Upper lobe of left lung (tissue), 6 donors: ENCODE results near the gene RFESD. TPM values are rescaled to one million over a fixed set of nuclear protein-coding genes. Genes with fewer than 3 reads are reported as not detected.

Experiments
- ATAC-seq, 2 donors: fragments of 200-7000 bp; cut with Tn5 transposase; one replicate each; pipeline ENCODE4 v1.9.1; 2022; ENCODE audit warnings: mild to moderate bottlenecking in 2 of 2, moderate library complexity in 2 of 2; ENCODE audit not compliant: low FRiP score in 2 of 2
- DNase-seq, 2 donors: peaks; one replicate each; pipeline ENCODE4 v3.0.0-alpha.2; 2019 to 2020
- H3K27ac ChIP-seq, 4 donors: fragments of 200-600 bp; sonication (generic); one replicate each; pipeline ENCODE4 v1.5.1; 2016 to 2019
- H3K27me3 ChIP-seq, 4 donors: fragments of 200-600 bp; sonication (generic); one replicate each; pipeline ENCODE4 v1.5.1; 2017 to 2019
- H3K36me3 ChIP-seq, 4 donors: fragments of 200-600 bp; sonication (generic); one replicate each; pipeline ENCODE4 v1.5.1; 2016 to 2019
- H3K4me1 ChIP-seq, 4 donors: fragments of 200-600 bp; sonication (generic); one replicate each; pipeline ENCODE4 v1.5.1; 2018 to 2019
- H3K4me3 ChIP-seq, 4 donors: fragments of 200-600 bp; sonication (generic); one replicate each; pipeline ENCODE4 v1.5.1; 2017 to 2019; ENCODE audit warnings: mild to moderate bottlenecking in 2 of 4, moderate library complexity in 1 of 4
- H3K9me3 ChIP-seq, 4 donors: fragments of 200-600 bp; sonication (generic); one replicate each; pipeline ENCODE4 v1.5.1; 2018 to 2019
- CTCF ChIP-seq, 6 experiments: fragments of 450-650 bp in 4 of 6; fragments of 200-600 bp in 2 of 6; sonication (generic) in 2 of 6; IDR thresholded peaks; one replicate each; pipeline ENCODE4 v1.5.1; 2016 to 2019; ENCODE audit warnings: antibody characterized with exemption in 6 of 6
- EP300 ChIP-seq, 4 donors: sonication (generic); formaldehyde crosslinking; IDR thresholded peaks; one replicate each; pipeline ENCODE4 v1.5.1; 2017; ENCODE audit warnings: antibody characterized with exemption in 4 of 4, control low read depth in 2 of 4
- POLR2A ChIP-seq, 4 donors: fragments of 450-650 bp; IDR thresholded peaks; one replicate each; pipeline ENCODE4 v1.5.1; 2016 to 2017; ENCODE audit warnings: antibody characterized with exemption in 4 of 4, mild to moderate bottlenecking in 2 of 4
- POLR2AphosphoS5 ChIP-seq, 2 donors: sonication (generic); formaldehyde crosslinking; IDR thresholded peaks; one replicate each; pipeline ENCODE4 v1.5.1; 2017; ENCODE audit warnings: antibody characterized with exemption in 2 of 2
- WGBS, 2 donors: methylation state at CpG; one replicate each; pipeline ENCODE4 v1.1.5; 2017 to 2018; 5-methylcytosine and 5-hydroxymethylcytosine counted together
- total RNA-seq, 6 donors: library from RNA; depleted of rRNA in 4 of 6; stranded (reverse); fragments of >200 nt in 4 of 6; gene quantifications; one replicate each; pipeline versions ENCODE4 v1.1.0 to v1.2.1, GENCODE V29; 2016 to 2021
- donor health status: DM: no; HTN: no; CAD: no; lungs with moderate emphysema.
- donor health status: DM: no; HTN: yes; CAD: no; lungs with severe emphysema.

RFESD gene
- total RNA-seq, 6 donors from 2014 or later: 1.0 to 6.8 (median 1.8) TPM

DNA sequence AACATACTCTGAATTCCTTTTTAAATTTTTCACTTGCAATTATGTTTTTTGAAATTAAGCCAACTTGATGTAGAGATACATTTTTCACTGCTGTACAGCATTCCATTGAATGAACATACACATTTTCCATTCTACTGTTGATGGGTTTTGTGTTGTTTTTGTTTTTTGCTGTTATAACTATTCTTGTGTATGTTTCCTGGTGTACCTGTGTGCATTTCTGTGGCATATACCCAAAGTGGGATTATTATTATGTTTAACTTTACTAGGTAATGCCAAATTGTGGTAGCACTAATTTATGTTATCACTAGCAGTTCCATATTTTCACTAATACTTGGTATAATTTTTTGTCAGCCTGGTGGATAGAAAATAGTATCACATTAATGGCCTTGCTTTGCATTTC is 2.7 kb downstream of the RFESD start:
- Histone ChIP-seq H3K4me3 (no peak overlapping the region), H3K9me3 (no peaks in the 10 kb centered on the region), H3K4me1 (peaks cover 3 to 21% (median 10%) of the 10 kb centered on the region in 4 donors), H3K27ac (no peak overlapping the region), H3K27me3 (no peaks in the 10 kb centered on the region), H3K36me3 (no peaks in the 10 kb centered on the region)
- TF ChIP-seq EP300 (IDR thresholded peaks at IDR 0.05) (no peak), POLR2AphosphoS5 (IDR thresholded peaks at IDR 0.05) (no peak), POLR2A (IDR thresholded peaks at IDR 0.05) (no peak), CTCF (IDR thresholded peaks at IDR 0.05) (no peak)
- no peak for DNase-seq
- ATAC-seq: no peak

DNA sequence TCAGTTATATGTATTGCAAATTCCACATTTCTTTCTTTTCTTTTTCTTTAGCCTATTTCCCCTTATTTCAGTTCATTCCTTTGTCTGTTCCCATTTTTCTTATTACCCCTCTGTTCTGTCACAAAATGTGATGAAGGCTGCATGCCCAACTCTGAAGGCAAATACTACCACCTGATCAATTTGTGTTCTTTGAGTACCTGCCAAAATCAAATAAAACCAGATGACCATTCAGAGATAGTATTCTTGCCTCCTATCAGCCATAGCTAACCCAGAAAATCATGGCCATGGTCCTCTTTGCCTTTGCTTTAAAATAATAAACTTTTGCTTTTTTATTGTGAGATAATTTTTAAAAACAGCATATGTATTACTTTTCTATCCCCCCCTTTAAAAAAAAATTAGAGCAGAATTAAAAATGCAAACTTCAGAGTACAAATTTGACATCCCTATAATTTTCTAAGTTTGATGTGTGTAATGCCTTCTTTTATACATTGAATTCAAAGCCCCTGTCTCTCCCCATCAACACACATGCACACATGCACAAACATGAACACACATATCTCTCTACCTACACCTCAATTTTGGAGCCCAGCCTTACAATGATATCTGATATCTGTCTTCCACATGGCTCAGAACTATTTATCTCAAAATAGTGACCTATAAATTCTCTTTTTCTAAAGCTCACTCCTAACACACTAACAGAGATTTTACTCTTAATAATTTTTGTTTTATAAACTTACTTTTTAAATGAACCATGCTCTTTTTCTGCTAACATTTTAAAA is 3.5 kb downstream of the RFESD start:
- H3K36me3 ChIP-seq: no peaks in the 10 kb centered on the region
- TF ChIP-seq POLR2A (IDR thresholded peaks at IDR 0.05): no peak
- TF ChIP-seq CTCF (IDR thresholded peaks at IDR 0.05): no peak
- no peak for TF ChIP-seq EP300 (IDR thresholded peaks at IDR 0.05)
- no peak for TF ChIP-seq POLR2AphosphoS5 (IDR thresholded peaks at IDR 0.05)
- no peak for ATAC-seq
- H3K4me3 ChIP-seq: no peak overlapping the region
- peaks cover 3 to 17% (median 10%) of the 10 kb centered on the region in 4 donors for H3K4me1 ChIP-seq
- DNase-seq: no peak
- H3K27me3 ChIP-seq: no peaks in the 10 kb centered on the region
- no peak overlapping the region for H3K27ac ChIP-seq
- no peaks in the 10 kb centered on the region for H3K9me3 ChIP-seq

DNA sequence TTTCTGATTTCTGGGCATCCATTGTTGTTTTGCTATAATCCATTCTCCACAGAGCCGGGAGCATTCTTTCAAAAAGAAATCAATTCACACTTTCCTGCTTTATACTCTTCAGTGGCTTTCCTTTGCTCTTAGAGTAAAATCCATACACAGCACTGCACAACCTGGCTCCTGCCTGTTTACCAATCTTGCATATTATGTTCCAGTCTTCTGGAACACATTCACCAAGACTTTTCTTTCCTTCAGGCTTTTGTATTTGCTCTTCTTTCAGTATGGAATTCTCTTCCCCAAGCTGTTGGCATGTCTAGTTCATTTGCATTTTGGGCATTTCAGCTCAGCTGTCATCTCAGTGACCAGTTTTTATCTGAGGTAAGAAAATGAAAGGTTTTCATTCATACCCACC is 6.3 kb downstream of the RFESD start:
- 94 to 100% methylated on average over 1 of the region's 1 CpG for WGBS, 2 donors
- peaks cover 0 to 7% (median under 1%) of the 10 kb centered on the region in 4 donors for H3K4me1 ChIP-seq
- H3K27me3 ChIP-seq: no peaks in the 10 kb centered on the region
- no peak overlapping the region for H3K27ac ChIP-seq
- H3K9me3 ChIP-seq: no peaks in the 10 kb centered on the region
- ATAC-seq (no peak), DNase-seq (no peak)
- no peaks in the 10 kb centered on the region for H3K36me3 ChIP-seq
- TF ChIP-seq POLR2A (IDR thresholded peaks at IDR 0.05) (no peak), POLR2AphosphoS5 (IDR thresholded peaks at IDR 0.05) (no peak), EP300 (IDR thresholded peaks at IDR 0.05) (no peak), CTCF (IDR thresholded peaks at IDR 0.05) (no peak)
- no peak overlapping the region for H3K4me3 ChIP-seq

DNA sequence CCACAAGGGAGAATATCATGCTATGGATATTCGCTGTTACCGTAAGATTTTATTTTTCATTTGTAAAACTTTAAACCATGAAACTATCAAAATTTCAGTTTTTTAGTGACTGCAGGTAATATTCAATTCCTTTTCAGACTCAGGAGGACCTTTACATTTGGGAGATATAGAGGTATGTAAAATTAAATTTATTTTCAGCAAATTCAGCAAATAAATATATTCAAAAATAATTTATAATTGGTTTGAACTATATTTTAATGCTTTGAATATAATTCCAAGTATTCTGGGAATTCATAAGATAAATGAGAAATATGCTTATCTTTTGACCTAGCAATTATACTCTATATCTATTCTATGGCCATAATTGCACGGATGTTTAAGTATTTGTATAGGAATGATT is 7.6 kb downstream of the RFESD start:
- H3K36me3 ChIP-seq: no peaks in the 10 kb centered on the region
- no peak overlapping the region for H3K27ac ChIP-seq
- H3K9me3 ChIP-seq: no peaks in the 10 kb centered on the region
- TF ChIP-seq POLR2A (IDR thresholded peaks at IDR 0.05) (no peak), EP300 (IDR thresholded peaks at IDR 0.05) (no peak), CTCF (IDR thresholded peaks at IDR 0.05) (no peak), POLR2AphosphoS5 (IDR thresholded peaks at IDR 0.05) (no peak)
- H3K27me3 ChIP-seq: no peaks in the 10 kb centered on the region
- DNase-seq (no peak), ATAC-seq (no peak)
- H3K4me1 ChIP-seq: no peaks in the 10 kb centered on the region
- no peak overlapping the region for H3K4me3 ChIP-seq
- WGBS, 2 donors: 97 to 98% methylated on average over 3 of the region's 3 CpGs

DNA sequence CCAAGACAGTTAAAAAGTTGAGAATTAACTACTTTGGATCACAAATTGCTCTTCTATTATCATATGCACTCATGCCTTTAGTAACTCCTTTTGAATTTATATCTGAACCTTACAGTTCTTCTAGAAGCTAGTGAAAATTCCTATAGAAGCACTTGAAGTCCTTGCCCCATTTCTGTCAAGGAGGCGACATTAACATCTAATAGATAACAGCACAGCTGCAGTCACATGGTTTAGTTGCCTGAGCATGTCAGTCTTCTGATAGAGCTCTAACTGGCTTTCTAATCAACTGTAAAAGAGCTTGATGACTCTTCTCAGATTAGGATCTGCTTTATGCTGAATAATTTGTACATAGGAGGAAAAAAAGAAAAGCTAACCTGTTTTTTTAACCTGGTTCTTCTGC is 9.0 kb downstream of the RFESD start:
- Histone ChIP-seq H3K4me3 (no peak overlapping the region), H3K27ac (no peak overlapping the region), H3K36me3 (no peaks in the 10 kb centered on the region), H3K9me3 (no peaks in the 10 kb centered on the region), H3K27me3 (no peaks in the 10 kb centered on the region), H3K4me1 (no peaks in the 10 kb centered on the region)
- no peak for ATAC-seq
- DNase-seq: no peak
- TF ChIP-seq POLR2A (IDR thresholded peaks at IDR 0.05): no peak
- WGBS, 2 donors: 70 to 85% methylated on average over 1 of the region's 1 CpG
